ENCODE data around the gene RPS6KA3.

DNA sequence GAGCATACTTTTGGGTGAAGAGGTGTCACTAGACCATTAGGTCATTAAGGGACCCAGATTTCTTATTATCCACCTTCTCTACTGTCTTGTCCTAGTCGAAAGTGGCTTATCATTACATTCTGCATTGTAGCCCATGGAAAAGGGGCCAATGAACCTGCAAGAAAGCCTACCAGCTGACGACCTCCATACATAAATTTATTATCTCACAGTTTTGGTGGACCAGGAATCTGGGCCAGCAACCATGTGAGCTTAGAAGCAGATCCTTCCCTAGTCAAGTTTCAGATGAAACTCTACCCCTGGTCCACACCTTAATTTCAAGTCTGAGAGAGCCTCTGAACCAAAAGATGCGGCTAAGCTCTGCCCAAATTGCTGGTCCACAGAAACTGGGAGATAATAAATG lies 37.6 kb downstream of the RPS6KA3 start:
- TF ChIP-seq, protein P1, sequence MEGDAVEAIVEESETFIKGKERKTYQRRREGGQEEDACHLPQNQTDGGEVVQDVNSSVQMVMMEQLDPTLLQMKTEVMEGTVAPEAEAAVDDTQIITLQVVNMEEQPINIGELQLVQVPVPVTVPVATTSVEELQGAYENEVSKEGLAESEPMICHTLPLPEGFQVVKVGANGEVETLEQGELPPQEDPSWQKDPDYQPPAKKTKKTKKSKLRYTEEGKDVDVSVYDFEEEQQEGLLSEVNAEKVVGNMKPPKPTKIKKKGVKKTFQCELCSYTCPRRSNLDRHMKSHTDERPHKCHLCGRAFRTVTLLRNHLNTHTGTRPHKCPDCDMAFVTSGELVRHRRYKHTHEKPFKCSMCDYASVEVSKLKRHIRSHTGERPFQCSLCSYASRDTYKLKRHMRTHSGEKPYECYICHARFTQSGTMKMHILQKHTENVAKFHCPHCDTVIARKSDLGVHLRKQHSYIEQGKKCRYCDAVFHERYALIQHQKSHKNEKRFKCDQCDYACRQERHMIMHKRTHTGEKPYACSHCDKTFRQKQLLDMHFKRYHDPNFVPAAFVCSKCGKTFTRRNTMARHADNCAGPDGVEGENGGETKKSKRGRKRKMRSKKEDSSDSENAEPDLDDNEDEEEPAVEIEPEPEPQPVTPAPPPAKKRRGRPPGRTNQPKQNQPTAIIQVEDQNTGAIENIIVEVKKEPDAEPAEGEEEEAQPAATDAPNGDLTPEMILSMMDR (IDR thresholded peaks at IDR 0.05), result no peak
- no peak for TF ChIP-seq EZH2 (IDR thresholded peaks at IDR 0.05; ENCODE audit: borderline replicate concordance, insufficient read depth, low read depth, low read length, poor library complexity, severe bottlenecking)
